Measurements from ENCODE around the gene FAM20A.

DNA sequence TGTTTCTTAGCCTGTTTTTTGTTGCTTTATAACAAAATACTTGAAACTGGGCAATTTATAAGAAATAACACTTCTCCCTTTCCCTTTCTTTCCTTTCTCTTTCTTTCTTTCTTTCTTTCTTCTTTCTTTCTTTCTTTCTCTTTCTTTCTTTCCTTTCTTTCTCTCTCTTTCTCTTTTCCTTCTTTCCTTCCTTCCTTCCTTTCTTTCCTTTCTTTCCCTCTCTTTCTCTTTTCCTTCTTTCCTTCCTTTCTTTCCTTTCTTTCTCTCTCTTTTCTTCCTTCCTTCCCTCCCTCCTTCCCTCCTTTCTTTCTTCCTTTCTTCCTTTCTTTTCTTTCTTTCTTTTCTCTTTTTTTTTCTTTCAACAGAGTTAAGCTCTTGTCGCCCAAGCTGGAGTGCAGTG is 27.8 kb downstream of the FAM20A start:
- TF ChIP-seq, protein P1, sequence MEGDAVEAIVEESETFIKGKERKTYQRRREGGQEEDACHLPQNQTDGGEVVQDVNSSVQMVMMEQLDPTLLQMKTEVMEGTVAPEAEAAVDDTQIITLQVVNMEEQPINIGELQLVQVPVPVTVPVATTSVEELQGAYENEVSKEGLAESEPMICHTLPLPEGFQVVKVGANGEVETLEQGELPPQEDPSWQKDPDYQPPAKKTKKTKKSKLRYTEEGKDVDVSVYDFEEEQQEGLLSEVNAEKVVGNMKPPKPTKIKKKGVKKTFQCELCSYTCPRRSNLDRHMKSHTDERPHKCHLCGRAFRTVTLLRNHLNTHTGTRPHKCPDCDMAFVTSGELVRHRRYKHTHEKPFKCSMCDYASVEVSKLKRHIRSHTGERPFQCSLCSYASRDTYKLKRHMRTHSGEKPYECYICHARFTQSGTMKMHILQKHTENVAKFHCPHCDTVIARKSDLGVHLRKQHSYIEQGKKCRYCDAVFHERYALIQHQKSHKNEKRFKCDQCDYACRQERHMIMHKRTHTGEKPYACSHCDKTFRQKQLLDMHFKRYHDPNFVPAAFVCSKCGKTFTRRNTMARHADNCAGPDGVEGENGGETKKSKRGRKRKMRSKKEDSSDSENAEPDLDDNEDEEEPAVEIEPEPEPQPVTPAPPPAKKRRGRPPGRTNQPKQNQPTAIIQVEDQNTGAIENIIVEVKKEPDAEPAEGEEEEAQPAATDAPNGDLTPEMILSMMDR (IDR thresholded peaks at IDR 0.05; ENCODE audit: poor library complexity, severe bottlenecking), result no peak
- TF ChIP-seq SMC3 (conservative IDR thresholded peaks at IDR 0.05; ENCODE audit: poor library complexity) (no peak), POLR2AphosphoS5 (IDR thresholded peaks at IDR 0.05) (no peak), EP300 (conservative IDR thresholded peaks at IDR 0.05; ENCODE audit: poor library complexity, severe bottlenecking) (no peak)
- TF ChIP-seq, protein P2, sequence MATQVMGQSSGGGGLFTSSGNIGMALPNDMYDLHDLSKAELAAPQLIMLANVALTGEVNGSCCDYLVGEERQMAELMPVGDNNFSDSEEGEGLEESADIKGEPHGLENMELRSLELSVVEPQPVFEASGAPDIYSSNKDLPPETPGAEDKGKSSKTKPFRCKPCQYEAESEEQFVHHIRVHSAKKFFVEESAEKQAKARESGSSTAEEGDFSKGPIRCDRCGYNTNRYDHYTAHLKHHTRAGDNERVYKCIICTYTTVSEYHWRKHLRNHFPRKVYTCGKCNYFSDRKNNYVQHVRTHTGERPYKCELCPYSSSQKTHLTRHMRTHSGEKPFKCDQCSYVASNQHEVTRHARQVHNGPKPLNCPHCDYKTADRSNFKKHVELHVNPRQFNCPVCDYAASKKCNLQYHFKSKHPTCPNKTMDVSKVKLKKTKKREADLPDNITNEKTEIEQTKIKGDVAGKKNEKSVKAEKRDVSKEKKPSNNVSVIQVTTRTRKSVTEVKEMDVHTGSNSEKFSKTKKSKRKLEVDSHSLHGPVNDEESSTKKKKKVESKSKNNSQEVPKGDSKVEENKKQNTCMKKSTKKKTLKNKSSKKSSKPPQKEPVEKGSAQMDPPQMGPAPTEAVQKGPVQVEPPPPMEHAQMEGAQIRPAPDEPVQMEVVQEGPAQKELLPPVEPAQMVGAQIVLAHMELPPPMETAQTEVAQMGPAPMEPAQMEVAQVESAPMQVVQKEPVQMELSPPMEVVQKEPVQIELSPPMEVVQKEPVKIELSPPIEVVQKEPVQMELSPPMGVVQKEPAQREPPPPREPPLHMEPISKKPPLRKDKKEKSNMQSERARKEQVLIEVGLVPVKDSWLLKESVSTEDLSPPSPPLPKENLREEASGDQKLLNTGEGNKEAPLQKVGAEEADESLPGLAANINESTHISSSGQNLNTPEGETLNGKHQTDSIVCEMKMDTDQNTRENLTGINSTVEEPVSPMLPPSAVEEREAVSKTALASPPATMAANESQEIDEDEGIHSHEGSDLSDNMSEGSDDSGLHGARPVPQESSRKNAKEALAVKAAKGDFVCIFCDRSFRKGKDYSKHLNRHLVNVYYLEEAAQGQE (IDR thresholded peaks at IDR 0.05; ENCODE audit: borderline replicate concordance), result no peak

Measured in neural cell (in vitro differentiated cells).